GM12892 (cell line): ENCODE measurements around the gene DCLK3.

Source experiments
- DNase-seq: peaks from one replicate; pipeline ENCODE4 v3.0.0; 2011; ENCODE audit not compliant: insufficient read length
- FAIRE-seq: peaks from 2 replicates; lab custom pipeline; 2011; peaks lifted over from hg19 to GRCh38; lab: Jason Lieb, UNC
- POLR2A ChIP-seq: IDR thresholded peaks from 2 replicates; pipeline ENCODE4 v1.6.1; 2011; ENCODE audit warnings: low read depth, low read length, control low read depth
- POLR2AphosphoS5 ChIP-seq: IDR thresholded peaks from 2 replicates; pipeline ENCODE4 v1.6.1; 2011; ENCODE audit warnings: low read depth, low read length, control low read depth
- TAF1 ChIP-seq: IDR thresholded peaks from 2 replicates; pipeline ENCODE4 v1.6.1; 2011; ENCODE audit warnings: low read depth, mild to moderate bottlenecking, control low read depth, low read length, borderline replicate concordance

The DCLK3 gene

DNA sequence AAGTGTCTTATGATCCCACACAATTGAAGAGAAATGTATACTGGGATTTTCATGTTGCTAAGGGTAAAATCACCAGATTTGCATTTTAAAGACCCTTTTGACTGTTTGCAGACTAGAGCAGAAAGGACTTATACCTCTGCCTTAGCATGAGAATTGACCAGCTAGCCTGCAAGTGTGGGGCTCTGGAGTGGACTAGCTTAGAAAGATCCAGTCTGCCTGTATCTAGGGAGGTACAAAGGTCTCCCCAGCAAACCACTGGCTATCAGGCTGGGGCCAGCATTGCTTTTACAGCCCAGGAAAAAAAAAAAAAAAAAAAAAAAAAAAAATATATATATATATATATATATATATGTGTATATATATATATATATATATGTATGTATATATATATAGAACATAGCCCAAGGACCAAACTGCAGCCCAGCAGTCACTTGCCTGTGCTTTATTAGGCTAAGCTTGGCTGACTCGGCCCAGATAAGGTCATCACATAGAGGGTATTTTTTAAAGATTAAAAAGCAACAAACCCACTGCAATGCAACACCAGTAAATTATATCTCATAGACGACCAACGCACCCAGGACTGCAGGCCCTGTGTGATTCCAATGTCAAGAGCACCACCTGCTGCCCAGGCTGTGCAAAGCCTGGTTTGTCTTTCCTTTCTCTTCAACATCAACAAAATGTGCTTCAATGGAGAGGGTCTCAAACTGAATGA lies 63.7 kb downstream of the DCLK3 start:
- TF ChIP-seq POLR2AphosphoS5 (no peak), POLR2A (no peak), TAF1 (no peak)
- FAIRE-seq (peak; percentile 85), DNase-seq (peak; percentile 18)

DNA sequence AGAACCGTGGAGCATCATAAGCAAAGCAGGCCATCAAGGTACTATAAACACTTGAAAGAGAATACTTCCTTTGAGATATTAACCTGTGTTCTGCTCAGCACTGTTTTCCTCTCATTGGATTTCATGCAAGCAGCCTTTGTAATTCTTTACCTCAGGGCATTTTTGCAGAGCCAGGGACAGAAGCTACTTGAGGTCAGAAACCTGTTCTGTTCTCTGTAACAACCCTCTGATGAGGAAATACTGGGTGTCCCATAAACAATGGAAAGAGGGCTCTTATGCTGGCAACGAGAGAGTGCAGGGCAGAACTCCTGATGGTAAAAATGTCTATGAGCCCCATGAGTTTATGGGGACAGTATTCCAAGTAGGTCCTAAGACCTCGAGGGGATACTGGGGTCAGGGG lies 66.0 kb downstream of the DCLK3 start:
- no peak for FAIRE-seq
- TF ChIP-seq POLR2A: no peak
- no peak for TF ChIP-seq TAF1
- DNase-seq: no peak

DNA sequence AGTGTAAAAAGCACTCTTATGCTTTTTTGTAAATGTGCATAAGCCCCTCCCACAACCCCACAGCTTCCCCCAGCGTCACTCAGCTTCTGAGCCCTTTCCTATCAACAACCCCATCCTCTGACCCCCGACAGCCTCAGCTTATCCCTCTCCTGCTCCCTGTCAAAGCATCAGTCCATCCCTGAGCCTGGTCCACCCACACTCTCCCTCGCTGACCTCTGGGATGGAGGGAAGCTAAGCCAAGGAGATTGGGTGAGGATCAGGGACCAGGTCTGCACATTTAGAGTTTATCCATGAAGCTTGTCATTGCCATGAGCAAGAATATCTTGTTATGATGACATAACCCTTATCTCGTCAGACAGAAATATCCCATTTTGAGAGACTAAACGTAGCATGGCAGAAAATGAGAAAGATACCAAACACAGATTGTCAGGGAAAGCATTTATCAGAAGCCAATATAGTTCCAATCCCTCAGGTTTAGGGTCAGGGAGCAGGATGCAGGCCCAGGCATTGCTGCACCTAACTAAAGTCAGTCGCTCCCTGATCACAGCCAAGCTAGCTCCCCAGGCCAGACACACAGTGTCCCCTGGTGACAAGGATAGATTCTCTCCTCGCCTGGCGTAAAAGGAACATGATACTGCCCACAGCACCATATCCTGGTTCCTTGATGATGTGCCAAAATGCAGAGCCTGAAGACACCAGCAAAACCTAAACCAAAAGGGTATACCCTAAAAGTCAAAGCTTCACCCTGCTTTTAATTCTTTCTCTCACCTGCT lies 66.9 kb downstream of the DCLK3 start:
- TF ChIP-seq POLR2AphosphoS5: no peak
- TF ChIP-seq TAF1: no peak
- no peak for TF ChIP-seq POLR2A
- FAIRE-seq (no peak), DNase-seq (no peak)

DNA sequence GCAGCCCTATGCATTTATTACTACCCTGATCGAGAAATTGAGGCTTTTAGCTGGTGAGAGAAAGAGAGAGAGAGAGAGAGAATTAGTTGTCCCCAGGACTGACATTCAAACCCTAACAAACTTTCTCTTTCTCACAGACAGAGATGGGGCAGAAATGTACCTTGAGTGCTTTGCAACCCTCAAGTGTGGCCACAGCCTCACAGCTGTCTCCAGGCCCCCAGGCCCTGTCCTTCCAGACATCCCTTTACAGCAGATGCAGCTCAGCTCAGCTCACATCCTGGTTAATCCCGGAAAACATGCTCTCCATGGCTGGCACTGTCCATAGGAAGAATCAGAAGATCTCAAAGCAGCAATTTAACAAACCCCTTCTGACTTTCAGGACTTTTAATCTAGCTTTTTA lies 67.6 kb downstream of the DCLK3 start:
- DNase-seq: no peak
- no peak for TF ChIP-seq TAF1
- FAIRE-seq: no peak

DNA sequence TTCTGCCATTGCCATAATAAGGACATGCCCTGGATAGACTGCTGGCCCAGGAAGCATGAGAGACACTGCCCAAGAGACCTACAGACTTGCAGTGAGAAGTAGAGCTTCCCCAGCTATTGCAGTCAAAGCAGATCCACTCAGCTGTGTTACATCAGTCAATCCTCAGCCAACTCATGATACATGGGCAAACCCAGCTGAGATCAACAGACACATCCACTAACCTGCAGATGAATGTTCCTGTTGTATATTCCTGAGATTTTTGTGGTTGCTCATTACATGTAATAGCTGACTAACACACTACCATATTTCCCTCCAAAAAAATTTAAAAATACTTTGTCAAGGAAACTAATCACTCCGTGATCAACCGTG lies 68.6 kb downstream of the DCLK3 start:
- DNase-seq: no peak
- TF ChIP-seq TAF1: no peak
- TF ChIP-seq POLR2AphosphoS5: no peak
- TF ChIP-seq POLR2A: no peak
- no peak for FAIRE-seq

DNA sequence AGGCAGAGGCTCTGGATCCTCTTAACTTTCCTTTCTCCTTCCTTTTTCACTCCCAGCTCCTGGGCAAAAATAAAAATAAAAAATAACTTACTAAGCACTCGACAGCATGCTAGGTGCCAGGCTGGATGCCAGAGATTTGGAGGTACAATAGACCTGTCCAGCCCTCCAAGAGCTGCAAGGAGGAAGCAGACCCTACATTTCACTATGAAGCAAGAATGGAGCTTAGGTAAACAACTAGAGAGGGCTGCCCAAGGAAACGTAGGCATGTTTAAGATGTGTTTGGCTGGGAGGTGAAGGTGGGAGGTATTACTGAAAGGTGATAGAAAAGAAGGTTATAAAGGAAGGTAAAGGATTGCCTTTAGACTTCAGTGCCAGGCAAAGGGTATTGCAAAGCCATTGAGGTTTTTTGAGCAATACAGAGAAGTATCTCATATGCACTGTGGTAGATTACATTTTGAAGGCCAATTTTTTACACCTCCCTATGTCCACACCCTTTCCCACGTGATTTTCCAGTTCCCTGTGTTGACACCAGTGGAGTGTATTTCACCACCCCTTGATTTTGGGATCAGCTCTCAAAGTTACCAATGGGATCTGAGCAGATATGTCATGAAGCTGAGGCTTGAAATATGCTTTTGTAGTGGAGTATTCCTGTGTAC lies 69.1 kb downstream of the DCLK3 start:
- DNase-seq (no peak), FAIRE-seq (no peak)
- TF ChIP-seq POLR2AphosphoS5 (no peak), POLR2A (no peak), TAF1 (no peak)

DNA sequence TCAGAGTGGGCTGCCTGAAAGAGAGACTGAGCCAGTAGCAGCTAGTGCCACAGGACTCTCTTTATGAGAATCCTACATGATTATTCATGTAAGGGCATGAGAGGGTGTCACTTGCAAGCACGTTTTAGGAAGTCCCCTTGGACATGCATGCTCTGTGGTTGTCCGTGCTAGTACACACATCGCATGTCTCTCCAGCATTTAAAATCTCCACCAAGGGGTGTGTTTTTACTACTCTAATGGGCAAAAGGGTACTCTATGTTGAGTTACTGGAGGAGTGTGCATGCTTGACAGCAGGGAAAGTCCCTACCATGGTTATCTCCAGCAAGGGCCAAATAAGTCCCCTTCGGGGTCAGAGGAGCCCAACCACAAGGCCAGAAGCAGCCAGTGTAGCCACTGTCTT lies 70.7 kb downstream of the DCLK3 start:
- TF ChIP-seq POLR2A: no peak
- TF ChIP-seq POLR2AphosphoS5: no peak
- no peak for TF ChIP-seq TAF1
- FAIRE-seq: peak; percentile 53
- no peak for DNase-seq

DNA sequence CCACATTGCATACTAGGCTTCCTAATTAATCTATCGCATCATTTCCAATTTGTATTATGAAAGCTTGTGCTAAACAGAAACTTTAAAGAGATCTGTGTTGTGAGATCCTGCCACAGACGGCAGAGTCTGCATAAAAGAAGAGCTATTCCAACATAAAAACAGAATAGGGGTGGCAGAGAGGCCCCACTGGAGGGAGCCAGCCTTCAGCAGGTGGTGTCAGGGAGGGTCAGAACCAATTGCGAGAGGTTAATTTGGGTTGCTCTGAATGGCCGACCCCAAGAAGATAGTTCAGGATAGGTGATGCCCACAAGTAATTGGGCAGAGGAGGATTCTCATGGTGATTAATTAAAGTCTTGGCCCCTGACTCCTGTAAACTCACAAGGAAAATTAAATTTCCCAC lies 74.8 kb downstream of the DCLK3 start:
- no peak for FAIRE-seq
- no peak for DNase-seq
- TF ChIP-seq POLR2AphosphoS5: no peak
- TF ChIP-seq POLR2A: no peak
- no peak for TF ChIP-seq TAF1

DNA sequence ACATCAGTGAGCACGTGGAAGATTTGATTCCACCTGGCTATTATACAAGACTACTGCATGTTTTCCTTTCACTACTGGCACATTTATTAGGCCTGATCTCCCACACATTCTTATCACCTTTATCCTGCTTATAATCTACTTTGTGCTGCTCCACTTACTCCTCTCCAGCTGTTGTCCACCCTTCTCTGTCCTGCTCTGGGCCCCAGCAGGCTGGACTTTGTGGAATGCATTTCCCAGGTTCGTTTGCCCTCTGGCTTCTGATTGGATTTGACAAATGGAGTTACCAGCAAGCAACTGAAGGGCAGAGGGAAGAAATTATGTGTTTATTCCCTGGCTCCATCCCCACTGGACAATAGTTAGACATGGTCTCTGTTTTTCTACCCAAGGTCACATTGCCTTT lies 75.5 kb downstream of the DCLK3 start:
- no peak for DNase-seq
- no peak for TF ChIP-seq POLR2A
- no peak for TF ChIP-seq POLR2AphosphoS5
- no peak for TF ChIP-seq TAF1
- FAIRE-seq: no peak

DNA sequence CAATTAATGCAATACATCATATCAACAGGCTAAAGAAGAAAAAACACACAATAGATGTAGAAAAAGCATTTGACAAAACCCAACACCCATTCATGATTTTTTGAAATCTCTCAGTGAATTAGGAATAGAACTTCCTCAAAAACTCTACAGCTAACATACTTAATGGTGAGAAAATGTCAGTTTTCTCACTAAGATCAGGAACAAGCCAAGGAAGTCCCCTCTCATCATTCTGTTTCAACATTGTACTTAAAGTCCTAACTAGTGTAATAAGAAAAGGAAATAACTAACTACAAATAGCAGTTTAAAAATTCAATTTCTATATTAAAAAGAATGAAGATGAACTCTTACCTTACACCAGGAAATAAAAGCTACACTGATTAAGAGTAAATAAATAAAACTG lies 77.8 kb downstream of the DCLK3 start:
- DNase-seq: no peak
- TF ChIP-seq POLR2AphosphoS5: no peak
- no peak for TF ChIP-seq TAF1
- TF ChIP-seq POLR2A: no peak
- no peak for FAIRE-seq

DNA sequence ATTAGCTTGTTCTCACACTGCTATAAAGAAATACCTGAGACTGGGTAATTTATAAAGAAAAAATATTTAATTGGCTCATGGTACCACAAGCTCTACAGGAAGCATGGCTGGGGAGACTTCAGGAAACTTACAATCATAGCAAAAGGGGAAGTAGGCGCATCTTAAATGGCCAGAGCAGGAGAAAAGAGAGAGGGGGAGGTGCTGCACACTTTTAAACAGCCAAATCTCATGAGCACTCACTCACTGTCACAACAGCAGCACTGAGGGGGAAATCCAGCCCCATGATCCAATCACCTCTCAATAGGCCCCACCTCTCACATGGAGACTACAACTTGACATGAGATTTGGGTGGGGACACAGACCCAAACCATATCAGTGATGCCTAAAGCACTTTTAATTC lies 82.5 kb downstream of the DCLK3 start:
- no peak for DNase-seq
- no peak for FAIRE-seq
- TF ChIP-seq POLR2A: no peak
- no peak for TF ChIP-seq POLR2AphosphoS5

DNA sequence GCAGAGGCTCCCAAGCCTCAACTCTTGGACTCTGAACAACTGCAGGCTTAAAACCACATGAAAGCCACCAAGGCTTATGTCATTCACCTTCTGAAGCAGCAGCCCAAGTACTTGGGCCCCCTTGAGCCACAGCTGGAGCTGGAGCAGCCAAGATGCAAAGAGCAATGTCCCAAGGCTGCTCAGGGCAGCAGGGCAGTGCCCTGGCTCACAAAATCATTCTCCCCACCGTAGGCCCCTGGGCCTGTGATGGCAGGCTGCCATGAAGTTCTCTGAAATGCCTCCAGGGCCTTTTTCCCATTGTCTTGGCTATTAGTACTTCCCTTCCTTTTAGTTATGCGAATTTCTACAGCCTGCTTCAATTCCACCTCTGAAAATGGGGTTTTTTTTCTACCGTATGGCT lies 83.4 kb downstream of the DCLK3 start:
- no peak for DNase-seq
- no peak for TF ChIP-seq POLR2AphosphoS5
- no peak for TF ChIP-seq POLR2A
- no peak for TF ChIP-seq TAF1
- no peak for FAIRE-seq
